HCT116 (cell line): ENCODE data around the gene GOT1. TPM values are rescaled to one million over a fixed set of nuclear protein-coding genes. Genes with fewer than 3 reads are reported as not detected.

Experiments used
- ATAC-seq: fragments of 200-7000 bp; cut with Tn5 transposase; 2 replicates; pipeline ENCODE4 v1.9.1; 2020; ENCODE audit warnings: mild to moderate bottlenecking, moderate library complexity
- BruUV-seq: library from RNA; stranded (reverse); fragments of 400-500 nt; replicated peaks from 2 replicates; lab custom pipeline; 2021; lab: Mats Ljungman, UMichigan
- CTCF ChIA-PET: fragments of 300-600 bp; sonication (Branson Sonifier 250); formaldehyde crosslinking; loops from one replicate; lab custom pipeline; 2021; ENCODE audit warnings: antibody characterized with exemption; lab: Charles Lee
- POLR2A ChIA-PET: fragments of 300-600, 350-600 bp; sonication (Branson Sonifier 250); formaldehyde crosslinking; loops from one replicate; lab custom pipeline; 2021; ENCODE audit warnings: antibody characterized with exemption; lab: Charles Lee
- RAD21 ChIA-PET, 2 experiments: fragments of 300-600 bp; sonication (Branson Sonifier 250); formaldehyde crosslinking; loops; one replicate each; lab custom pipeline; 2023; ENCODE audit warnings: low total read pairs in 2 of 2; ENCODE audit not compliant: uncharacterized antibody in 2 of 2, unreplicated experiment in 2 of 2, low non-redundant PET in 1 of 2; lab: Charles Lee
- DNase-seq: peaks from one replicate; pipeline ENCODE4 v3.0.0-alpha.2; 2010; ENCODE audit warnings: low read depth, low spot score
- H2AFZ ChIP-seq: fragments of 200-600 bp; shearing (Covaris generic), sonication (generic); 2 replicates; pipeline ENCODE4 v1.6.1; 2017; ENCODE audit warnings: low read depth, mixed run types, mixed read lengths, antibody characterized with exemption, low read length; ENCODE audit not compliant: poor library complexity, severe bottlenecking
- H3K27ac ChIP-seq: 2 replicates; pipeline ENCODE4 v1.5.1; 2012; ENCODE audit warnings: low read depth, low read length
- H3K27me3 ChIP-seq: fragments of 200-600 bp; sonication (generic); 2 replicates; pipeline ENCODE4 v1.6.1; 2016; ENCODE audit warnings: mixed run types, low read length, mixed read lengths; ENCODE audit not compliant: insufficient read depth
- H3K36me3 ChIP-seq, 2 experiments: fragments of 200-500 bp in 1 of 2; fragments of 200-600 bp in 1 of 2; sonication (Bioruptor generic) in 1 of 2; sonication (generic) in 1 of 2; 2 replicates each; pipeline versions ENCODE4 v1.5.1 to v1.6.1; 2014 to 2016; ENCODE audit warnings: low read length in 2 of 2, inconsistent platforms in 1 of 2, mixed read lengths in 1 of 2, mixed run types in 1 of 2; ENCODE audit not compliant: insufficient read depth in 2 of 2, control insufficient read depth in 1 of 2
- H3K4me1 ChIP-seq, 2 experiments: fragments of 200-600 bp in 1 of 2; sonication (generic) in 1 of 2; 2 replicates each; pipeline versions ENCODE4 v1.5.1 to v1.6.1; 2012 to 2017; ENCODE audit warnings: low read length in 2 of 2, inconsistent platforms in 1 of 2, mild to moderate bottlenecking in 1 of 2, mixed read lengths in 1 of 2, mixed run types in 1 of 2, moderate library complexity in 1 of 2; ENCODE audit not compliant: insufficient read depth in 2 of 2, control insufficient read depth in 1 of 2
- H3K4me2 ChIP-seq: fragments of 200-600 bp; sonication (generic); 2 replicates; pipeline ENCODE4 v1.6.1; 2017; ENCODE audit warnings: mixed run types, low read length, mixed read lengths
- H3K4me3 ChIP-seq, 2 experiments: fragments of 200-600 bp in 1 of 2; sonication (generic) in 1 of 2; replicated peaks in 1 of 2; 2 replicates each; pipeline ENCODE4 v1.5.1; 2011 to 2016; ENCODE audit warnings: low read length in 2 of 2, control low read depth in 1 of 2, low read depth in 1 of 2, mild to moderate bottlenecking in 1 of 2, mixed read lengths in 1 of 2, mixed run types in 1 of 2
- H3K79me2 ChIP-seq: fragments of 200-600 bp; sonication (generic); 2 replicates; pipeline ENCODE4 v1.6.1; 2017; ENCODE audit warnings: mild to moderate bottlenecking, mixed run types, low read length, moderate library complexity, mixed read lengths; ENCODE audit not compliant: insufficient read depth
- H3K9ac ChIP-seq: fragments of 200-600 bp; sonication (generic); 2 replicates; pipeline ENCODE4 v1.6.1; 2016; ENCODE audit warnings: low read length, mixed read lengths
- H3K9me2 ChIP-seq: fragments of 200-600 bp; sonication (generic), shearing (Covaris generic); 2 replicates; pipeline ENCODE4 v1.6.1; 2017; ENCODE audit warnings: mixed run types, mild to moderate bottlenecking, moderate library complexity; ENCODE audit not compliant: insufficient read depth
- H3K9me3 ChIP-seq, 2 experiments: fragments of 200-500 bp in 1 of 2; fragments of 200-600 bp in 1 of 2; sonication (Bioruptor generic) in 1 of 2; sonication (generic) in 1 of 2; 2 replicates each; pipeline ENCODE4 v1.6.1; 2014 to 2017; ENCODE audit warnings: low read length in 2 of 2, mixed read lengths in 2 of 2, inconsistent platforms in 1 of 2, low read depth in 1 of 2, mild to moderate bottlenecking in 1 of 2, mixed run types in 1 of 2, moderate library complexity in 1 of 2; ENCODE audit not compliant: control insufficient read depth in 1 of 2, insufficient read depth in 1 of 2
- H4K20me1 ChIP-seq: fragments of 200-600 bp; sonication (generic), shearing (Covaris generic); 2 replicates; pipeline ENCODE4 v1.6.1; 2017; ENCODE audit warnings: mixed run types, mild to moderate bottlenecking, moderate library complexity; ENCODE audit not compliant: insufficient read depth
- CBX3 ChIP-seq: IDR thresholded peaks from 2 replicates; pipeline ENCODE4 v1.6.1; 2012; ENCODE audit warnings: low read depth
- CTCF ChIP-seq, 3 experiments: fragments of 200-600 bp in 1 of 3; sonication (generic) in 1 of 3; IDR thresholded peaks in 2 of 3; conservative IDR thresholded peaks in 1 of 3; 2 replicates each; pipeline ENCODE4 v1.5.1; 2012 to 2017; ENCODE audit warnings: low read depth in 2 of 3, low read length in 2 of 3, antibody characterized with exemption in 1 of 3, borderline replicate concordance in 1 of 3, control low read depth in 1 of 3, mild to moderate bottlenecking in 1 of 3, mixed read lengths in 1 of 3, mixed run types in 1 of 3, moderate library complexity in 1 of 3; ENCODE audit not compliant: insufficient read depth in 1 of 3
- EZH2 ChIP-seq: fragments of 200-600 bp; sonication (generic); IDR thresholded peaks from 2 replicates; pipeline ENCODE4 v1.6.1; 2017; ENCODE audit warnings: antibody characterized with exemption, mixed run types
- MAX ChIP-seq: IDR thresholded peaks from 2 replicates; pipeline ENCODE4 v1.6.1; 2012
- POLR2AphosphoS5 ChIP-seq: IDR thresholded peaks from 2 replicates; pipeline ENCODE4 v1.6.1; 2011; ENCODE audit warnings: mild to moderate bottlenecking, low read depth, low read length, moderate library complexity
- RAD21 ChIP-seq: IDR thresholded peaks from 2 replicates; pipeline ENCODE4 v1.6.1; 2012; ENCODE audit warnings: low read depth, mild to moderate bottlenecking
- REST ChIP-seq: IDR thresholded peaks from 2 replicates; pipeline ENCODE4 v1.6.1; 2012; ENCODE audit warnings: low read depth
- SP1 ChIP-seq: IDR thresholded peaks from 2 replicates; pipeline ENCODE4 v1.6.1; 2012; ENCODE audit warnings: low read depth
- TCF7L2 ChIP-seq: IDR thresholded peaks from 2 replicates; pipeline ENCODE4 v1.7.0; 2011; ENCODE audit warnings: borderline replicate concordance, inconsistent platforms; ENCODE audit not compliant: insufficient read depth, insufficient read length; ENCODE audit errors: extremely low read depth
- YY1 ChIP-seq: IDR thresholded peaks from 2 replicates; pipeline ENCODE4 v1.6.1; 2011; ENCODE audit warnings: low read length, low read depth, moderate library complexity, mild to moderate bottlenecking; ENCODE audit not compliant: insufficient replicate concordance; ENCODE audit errors: extremely low read depth
- intact Hi-C: fragments of 100-400 bp; cut with micrococcal nuclease; formaldehyde crosslinking; loops from 2 replicates; pipeline ENCODE4 v1.10.0; 2022
- total RNA-seq: library from RNA; stranded (reverse); gene quantifications from one replicate; pipeline ENCODE4 v1.2.1, GENCODE V29; 2021; ENCODE audit not compliant: unreplicated experiment

Gene GOT1
- total RNA-seq, 1 experiment from 2014 or later = 135 TPM

DNA sequence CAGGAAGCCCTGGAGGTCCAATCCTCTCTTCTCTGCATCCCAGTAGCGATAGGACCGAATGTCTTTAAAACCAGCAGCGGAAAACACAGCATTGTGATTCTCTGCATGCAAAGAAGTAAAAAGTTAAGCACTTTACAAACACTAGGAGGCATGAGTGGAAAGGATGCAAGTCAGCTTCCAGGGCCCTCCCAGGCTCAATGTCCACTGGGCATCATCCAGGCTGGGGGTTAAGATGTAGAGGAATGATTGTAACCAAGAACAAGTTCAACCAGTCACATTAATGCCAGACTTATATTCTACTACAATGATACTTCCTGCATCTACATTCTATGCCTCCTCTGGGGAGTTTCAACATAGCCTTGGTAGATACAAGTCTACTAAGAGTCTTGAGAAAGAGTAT is 24.3 kb downstream of the GOT1 start:
- CTCF ChIA-PET = no interaction called here
- Histone ChIP-seq H4K20me1 (no peaks in the 10 kb centered on the region), H3K9ac (no peak overlapping the region), H3K9me2 (no peaks in the 10 kb centered on the region), H3K4me2 (no peak overlapping the region), H3K4me1 (no peaks in the 10 kb centered on the region), H3K27me3 (no peaks in the 10 kb centered on the region), H3K36me3 (peaks cover 28 to 32% of the 10 kb centered on the region in 2 experiments), H3K4me3 (no peak overlapping the region), H3K27ac (no peak overlapping the region), H2AFZ (no peak overlapping the region), H3K9me3 (no peaks in the 10 kb centered on the region), H3K79me2 (peaks cover 16% of the 10 kb centered on the region; the same call in 1 of the 2 replicates)
- intact Hi-C loops = no loop called here
- RAD21 ChIA-PET = no interaction called here
- no TSS peak for BruUV-seq
- ATAC-seq (peak; percentile 58; the same call in 1 of the 2 replicates), DNase-seq (no peak)
- TF ChIP-seq CTCF (IDR thresholded peaks at IDR 0.05 in 2 of 3, conservative IDR thresholded peaks at IDR 0.05 in 1 of 3; ENCODE audit: borderline replicate concordance in 1 of 3, insufficient read depth in 1 of 3, low read depth in 2 of 3, low read length in 2 of 3) = 0 out of 6 replicates have a peak, but pooled peaks of 1 of the 3 experiments have one; percentile 15
- no peak for TF ChIP-seq RAD21
- TF ChIP-seq TCF7L2 = no peak
- TF ChIP-seq POLR2AphosphoS5 = no peak; the same call in 1 of the 2 replicates
- no peak for TF ChIP-seq MAX
- POLR2A ChIA-PET = no interaction called here

DNA sequence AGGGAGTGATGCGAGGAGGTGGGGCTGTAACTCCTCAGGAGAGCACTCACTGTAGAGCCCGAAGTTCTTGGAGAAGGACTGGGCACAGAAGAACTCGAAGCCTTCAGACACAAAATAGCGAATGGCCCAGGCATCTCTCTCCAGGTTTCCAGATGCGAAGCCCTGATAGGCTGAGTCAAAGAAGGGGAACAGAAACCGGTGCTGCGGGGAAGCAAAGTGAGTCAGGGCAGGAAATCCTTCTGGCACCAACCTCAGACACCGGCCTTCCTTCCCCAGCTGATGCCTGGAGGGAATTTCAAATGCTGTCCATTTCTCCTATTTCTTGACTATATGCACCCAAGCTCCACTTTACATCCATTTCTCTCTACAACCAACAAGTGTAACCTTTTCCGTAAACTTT is 26.8 kb downstream of the GOT1 start:
- no peak overlapping the region for H2AFZ ChIP-seq
- no peak overlapping the region for H3K27ac ChIP-seq
- ChIA-PET CTCF (no interaction called here), RAD21 (no interaction called here), POLR2A (no interaction called here)
- no peaks in the 10 kb centered on the region for H3K4me1 ChIP-seq
- ATAC-seq (no peak), DNase-seq (no peak)
- peaks cover 38 to 42% of the 10 kb centered on the region in 2 experiments for H3K36me3 ChIP-seq
- no peak overlapping the region for H3K4me3 ChIP-seq
- no peaks in the 10 kb centered on the region for H3K9me3 ChIP-seq
- H3K4me2 ChIP-seq = no peak overlapping the region
- H3K27me3 ChIP-seq = no peaks in the 10 kb centered on the region
- no peaks in the 10 kb centered on the region for H4K20me1 ChIP-seq
- no peak overlapping the region for H3K9ac ChIP-seq
- 0 out of 2 replicates have a peak, but pooled peaks cover under 1% of the 10 kb centered on the region for H3K79me2 ChIP-seq
- no peaks in the 10 kb centered on the region for H3K9me2 ChIP-seq
- intact Hi-C loops = no loop called here
- TF ChIP-seq YY1 (no peak), SP1 (no peak), CBX3 (no peak), REST (no peak), EZH2 (no peak)
- TF ChIP-seq, all 23 proteins: peak for 0
- BruUV-seq = no TSS peak
